GM12892 (cell line): ENCODE results near the gene ARHGAP9.
"Not testable (repeated sequence)": the region's sequence is repeated elsewhere in the genome, so short reads cannot be mapped to it uniquely, and the experiment has no call there.

Experiments
- DNase-seq: peaks from one replicate; pipeline ENCODE4 v3.0.0; 2011; ENCODE audit not compliant: insufficient read length
- FAIRE-seq: peaks from 2 replicates; lab custom pipeline; 2011; peaks lifted over from hg19 to GRCh38; lab: Jason Lieb, UNC
- POLR2A ChIP-seq: IDR thresholded peaks from 2 replicates; pipeline ENCODE4 v1.6.1; 2011; ENCODE audit warnings: low read depth, low read length, control low read depth
- POLR2AphosphoS5 ChIP-seq: IDR thresholded peaks from 2 replicates; pipeline ENCODE4 v1.6.1; 2011; ENCODE audit warnings: low read depth, low read length, control low read depth
- TAF1 ChIP-seq: IDR thresholded peaks from 2 replicates; pipeline ENCODE4 v1.6.1; 2011; ENCODE audit warnings: low read depth, mild to moderate bottlenecking, control low read depth, low read length, borderline replicate concordance

The ARHGAP9 gene

GRCh38 chr12:57515934-57516541, 36.4 kb upstream of the ARHGAP9 start:
- no peak for FAIRE-seq
- TF ChIP-seq TAF1 (no peak), POLR2AphosphoS5 (peak; percentile 40; the same call in 1 of the 2 replicates), POLR2A (no peak)
- no peak for DNase-seq

GRCh38 chr12:57515408-57515933, 35.8 kb upstream of the ARHGAP9 start:
- DNase-seq (no peak), FAIRE-seq (no peak)
- TF ChIP-seq POLR2A (0 out of 2 replicates have a peak, but pooled peaks have one; percentile 4), POLR2AphosphoS5 (no peak)

- FAIRE-seq, result no peak
- TF ChIP-seq POLR2AphosphoS5 (no peak; the same call in 1 of the 2 replicates), TAF1 (no peak), POLR2A (peak; percentile 50; the same call in 1 of the 2 replicates)
- DNase-seq, result no peak
Measured at GRCh38 chr12:57514720-57515407, 35.2 kb upstream of the ARHGAP9 start.

- FAIRE-seq, DNase-seq: not testable (repeated sequence)
Measured at GRCh38 chr12:57514246-57514645, 34.6 kb upstream of the ARHGAP9 start.

GRCh38 chr12:57513677-57514076, 34.0 kb upstream of the ARHGAP9 start:
- not testable (repeated sequence) for DNase-seq, FAIRE-seq

GRCh38 chr12:57513266-57513665, 33.6 kb upstream of the ARHGAP9 start:
- DNase-seq (no peak), FAIRE-seq (no peak)
- TF ChIP-seq TAF1, result no peak
- TF ChIP-seq POLR2AphosphoS5, result no peak
- no peak for TF ChIP-seq POLR2A

- FAIRE-seq (no peak), DNase-seq (no peak)
- no peak for TF ChIP-seq TAF1
- no peak for TF ChIP-seq POLR2AphosphoS5
- TF ChIP-seq POLR2A, result no peak
Measured at GRCh38 chr12:57512665-57513064, 33.0 kb upstream of the ARHGAP9 start.

GRCh38 chr12:57511588-57512325, 32.1 kb upstream of the ARHGAP9 start:
- FAIRE-seq (no peak), DNase-seq (no peak)
- TF ChIP-seq POLR2AphosphoS5, result no peak
- TF ChIP-seq POLR2A, result no peak
- TF ChIP-seq TAF1, result no peak

GRCh38 chr12:57511161-57511560, 31.5 kb upstream of the ARHGAP9 start:
- TF ChIP-seq TAF1 (no peak), POLR2AphosphoS5 (no peak), POLR2A (no peak)
- DNase-seq (no peak), FAIRE-seq (no peak)

- not testable (repeated sequence) for DNase-seq, FAIRE-seq
Measured at GRCh38 chr12:57507796-57508195, 28.1 kb upstream of the ARHGAP9 start.

- FAIRE-seq, DNase-seq: not testable (repeated sequence)
Measured at GRCh38 chr12:57506541-57506940, 26.9 kb upstream of the ARHGAP9 start.

GRCh38 chr12:57502311-57502969, 22.8 kb upstream of the ARHGAP9 start:
- FAIRE-seq, result not testable (repeated sequence)

More at GRCh38 chr12:57502311-57502969, 22.8 kb upstream of the ARHGAP9 start:
- DNase-seq, result not testable (repeated sequence)
